K562 (cell line): ENCODE measurements around the gene VENTX. TPM values are rescaled to one million over a fixed set of nuclear protein-coding genes. Genes with fewer than 3 reads are reported as not detected.

Experiments
- DIDO1 ChIP-seq: fragments of 450-650 bp; IDR thresholded peaks from 2 replicates; pipeline ENCODE4 v1.6.1; 2016; ENCODE audit warnings: low read depth, missing biosample characterization, missing genetic modification characterization
- E4F1 ChIP-seq: fragments of 250-450 bp; sonication (Bioruptor Pico); IDR thresholded peaks from 2 replicates; pipeline ENCODE4 v1.5.0; 2021; ENCODE audit warnings: mild to moderate bottlenecking, borderline replicate concordance
- GABPB1 ChIP-seq: sonication (generic); formaldehyde crosslinking; IDR thresholded peaks from 2 replicates; pipeline ENCODE4 v1.8.0; 2022; ENCODE audit warnings: mild to moderate bottlenecking, missing genetic modification reagents
- HBP1 ChIP-seq: fragments of 450-650 bp; formaldehyde crosslinking; IDR thresholded peaks from 2 replicates; pipeline ENCODE4 v1.4.0; 2022; ENCODE audit warnings: missing genetic modification characterization
- LCOR ChIP-seq: sonication (generic); formaldehyde crosslinking; IDR thresholded peaks from 2 replicates; pipeline ENCODE4 v1.8.0; 2022; ENCODE audit warnings: mild to moderate bottlenecking, missing genetic modification reagents
- MBD1 ChIP-seq: fragments of 250-450 bp; sonication (Bioruptor Pico); IDR thresholded peaks from 2 replicates; pipeline ENCODE4 v1.8.0; 2022; ENCODE audit warnings: inconsistent platforms
- MBD2 ChIP-seq: sonication (generic); IDR thresholded peaks from 2 replicates; pipeline ENCODE4 v1.6.1; 2016; ENCODE audit warnings: low read depth, borderline replicate concordance
- MTA3 ChIP-seq: fragments of 450-650 bp; formaldehyde crosslinking; IDR thresholded peaks from 2 replicates; pipeline ENCODE4 v1.6.1; 2017; ENCODE audit warnings: mild to moderate bottlenecking, borderline replicate concordance
- RBM25 ChIP-seq: fragments of 200-400 bp; formaldehyde crosslinking; IDR thresholded peaks from 2 replicates; pipeline ENCODE4 v1.6.1; 2018; ENCODE audit warnings: low read length, low read depth, moderate library complexity; ENCODE audit not compliant: severe bottlenecking
- TBL1XR1 ChIP-seq, 2 experiments: IDR thresholded peaks; 2 replicates each; pipeline ENCODE4 v1.6.1; 2012; ENCODE audit warnings: improper control_type of control experiment in 2 of 2, low read length in 2 of 2, mild to moderate bottlenecking in 1 of 2
- TFE3 ChIP-seq: fragments of 450-650 bp; formaldehyde crosslinking; IDR thresholded peaks from 2 replicates; pipeline ENCODE4 v1.4.0; 2020; ENCODE audit warnings: mild to moderate bottlenecking, mixed read lengths
- polyA plus RNA-seq, 8 experiments: library from polyadenylated mRNA; depleted of rRNA in 4 of 8; stranded (reverse) in 5 of 8; unstranded in 3 of 8; fragments of >200 nt; fragmentation: Nextera tagmentation in 2 of 8; fragmentation: Illumina TruSeq in 1 of 8; extraction: Ambion mirVana in 2 of 8; extraction: Trizol in 1 of 8; gene quantifications; 2 replicates each; pipeline versions ENCODE4 v1.2.1 to v1.2.3, GENCODE V29; 2011 to 2014; ENCODE audit warnings: inconsistent platforms in 1 of 8, missing spikeins in 1 of 8
- total RNA-seq, 7 experiments: library from RNA; depleted of rRNA in 6 of 7; stranded (reverse); fragments of >200 nt in 6 of 7; fragmentation: Illumina TruSeq in 2 of 7; extraction: Trizol in 2 of 7; gene quantifications; 2 replicates each; pipeline versions ENCODE4 v1.2.1 to v1.2.3, GENCODE V29; 2011 to 2021; ENCODE audit warnings: low replicate concordance in 1 of 7
- TF ChIP-seq, protein P1 (sequence below): IDR thresholded peaks from 2 replicates; pipeline ENCODE4 v1.6.1; 2014; ENCODE audit warnings: antibody characterized with exemption

Gene VENTX
- total and polyA plus RNA-seq, 9 of the 15 experiments (the other 6 are each of a cell fraction or from before 2014, with no cell fraction given) = 0.07 to 0.70 (median 0.20) TPM; not detected in 1

- TF ChIP-seq TFE3 (CRISPR knock-in tag) (no peak), TBL1XR1 (IDR thresholded peaks at IDR 0.05; ENCODE audit: low read length in 2 of 2) (no peak), MTA3 (no peak), HBP1 (no peak), GABPB1 (CRISPR knock-in tag) (no peak), DIDO1 (tag) (no peak), MBD2 (no peak), LCOR (no peak), E4F1 (CRISPR knock-in tag) (no peak), RBM25 (no peak), MBD1 (CRISPR knock-in tag) (no peak)
- TF ChIP-seq, protein P1, sequence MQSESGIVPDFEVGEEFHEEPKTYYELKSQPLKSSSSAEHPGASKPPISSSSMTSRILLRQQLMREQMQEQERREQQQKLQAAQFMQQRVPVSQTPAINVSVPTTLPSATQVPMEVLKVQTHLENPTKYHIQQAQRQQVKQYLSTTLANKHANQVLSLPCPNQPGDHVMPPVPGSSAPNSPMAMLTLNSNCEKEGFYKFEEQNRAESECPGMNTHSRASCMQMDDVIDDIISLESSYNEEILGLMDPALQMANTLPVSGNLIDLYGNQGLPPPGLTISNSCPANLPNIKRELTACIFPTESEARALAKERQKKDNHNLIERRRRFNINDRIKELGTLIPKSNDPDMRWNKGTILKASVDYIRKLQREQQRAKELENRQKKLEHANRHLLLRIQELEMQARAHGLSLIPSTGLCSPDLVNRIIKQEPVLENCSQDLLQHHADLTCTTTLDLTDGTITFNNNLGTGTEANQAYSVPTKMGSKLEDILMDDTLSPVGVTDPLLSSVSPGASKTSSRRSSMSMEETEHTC = no peak
Observed at GRCh38 chr10:133247681-133248333, 10.2 kb downstream of the VENTX start (continued).
